ENCODE data around the gene ZNF154. TPM values are rescaled to one million over a fixed set of nuclear protein-coding genes. Genes with fewer than 3 reads are reported as not detected.

Gene ZNF154
- total and polyA plus RNA-seq, 2 donors, result 10.5 to 10.8 TPM

GRCh38 chr19:57667228-57667627 lies 41.8 kb downstream of the ZNF154 start:
- peaks cover 0 to 2% of the 10 kb centered on the region in 2 donors for H3K9me3 ChIP-seq (ENCODE audit: control insufficient read depth in 2 of 2, insufficient read depth in 1 of 2, low read length in 1 of 2)
- no peak for DNase-seq (ENCODE audit: low read depth in 6 of 9, low spot score in 9 of 9)
- no peaks in the 10 kb centered on the region for H3K4me1 ChIP-seq (ENCODE audit: control insufficient read depth in 2 of 2, insufficient read depth in 2 of 2, low read length in 2 of 2)
- H3K36me3 ChIP-seq (ENCODE audit: control insufficient read depth in 2 of 2, insufficient read depth in 2 of 2, low read length in 1 of 2), result no peaks in the 10 kb centered on the region
- H3K27me3 ChIP-seq (ENCODE audit: control insufficient read depth in 2 of 2, insufficient read depth in 1 of 2, low read length in 1 of 2), result peaks cover 16 to 39% of the 10 kb centered on the region in 2 donors
- WGBS, result 89% methylated on average over 1 of the region's 1 CpG
- H3K27ac ChIP-seq (ENCODE audit: low read depth in 1 of 2, low read length in 1 of 2), result no peak overlapping the region
- H3K4me3 ChIP-seq (ENCODE audit: low read length in 2 of 2), result no peak overlapping the region

GRCh38 chr19:57665261-57665806 lies 43.7 kb downstream of the ZNF154 start:
- Histone ChIP-seq H3K27ac (ENCODE audit: low read depth in 1 of 2, low read length in 1 of 2) (no peak overlapping the region), H3K27me3 (ENCODE audit: control insufficient read depth in 2 of 2, insufficient read depth in 1 of 2, low read length in 1 of 2) (peaks cover 16 to 39% of the 10 kb centered on the region in 2 donors), H3K36me3 (ENCODE audit: control insufficient read depth in 2 of 2, insufficient read depth in 2 of 2, low read length in 1 of 2) (no peaks in the 10 kb centered on the region), H3K9me3 (ENCODE audit: control insufficient read depth in 2 of 2, insufficient read depth in 1 of 2, low read length in 1 of 2) (peaks cover 0 to 2% of the 10 kb centered on the region in 2 donors), H3K4me3 (ENCODE audit: low read length in 2 of 2) (no peak overlapping the region), H3K4me1 (ENCODE audit: control insufficient read depth in 2 of 2, insufficient read depth in 2 of 2, low read length in 2 of 2) (no peaks in the 10 kb centered on the region)
- no peak for DNase-seq (ENCODE audit: low read depth in 6 of 9, low spot score in 9 of 9)
- WGBS, result 95% methylated on average over 9 of the region's 9 CpGs

GRCh38 chr19:57664269-57665127 lies 44.5 kb downstream of the ZNF154 start:
- no peaks in the 10 kb centered on the region for H3K4me1 ChIP-seq (ENCODE audit: control insufficient read depth in 2 of 2, insufficient read depth in 2 of 2, low read length in 2 of 2)
- WGBS, result 5% methylated on average over 64 of the region's 64 CpGs
- no peak for DNase-seq (ENCODE audit: low read depth in 6 of 9, low spot score in 9 of 9)
- H3K4me3 ChIP-seq (ENCODE audit: low read length in 2 of 2), result peak overlapping the region in 1 of 2 donors; percentile 36
- H3K36me3 ChIP-seq (ENCODE audit: control insufficient read depth in 2 of 2, insufficient read depth in 2 of 2, low read length in 1 of 2), result no peaks in the 10 kb centered on the region
- peak overlapping the region in 1 of 2 donors; percentile 20 for H3K27ac ChIP-seq (ENCODE audit: low read depth in 1 of 2, low read length in 1 of 2)
- peaks cover 0 to 2% of the 10 kb centered on the region in 2 donors for H3K9me3 ChIP-seq (ENCODE audit: control insufficient read depth in 2 of 2, insufficient read depth in 1 of 2, low read length in 1 of 2)
- peaks cover 16 to 39% of the 10 kb centered on the region in 2 donors for H3K27me3 ChIP-seq (ENCODE audit: control insufficient read depth in 2 of 2, insufficient read depth in 1 of 2, low read length in 1 of 2)

- 96% methylated on average over 1 of the region's 1 CpG for WGBS
- H3K27ac ChIP-seq (ENCODE audit: low read depth in 1 of 2, low read length in 1 of 2), result no peak overlapping the region
- H3K36me3 ChIP-seq (ENCODE audit: control insufficient read depth in 2 of 2, insufficient read depth in 2 of 2, low read length in 1 of 2), result no peaks in the 10 kb centered on the region
- peaks cover 0 to 10% of the 10 kb centered on the region in 2 donors for H3K9me3 ChIP-seq (ENCODE audit: control insufficient read depth in 2 of 2, insufficient read depth in 1 of 2, low read length in 1 of 2)
- no peaks in the 10 kb centered on the region for H3K27me3 ChIP-seq (ENCODE audit: control insufficient read depth in 2 of 2, insufficient read depth in 1 of 2, low read length in 1 of 2)
- H3K4me3 ChIP-seq (ENCODE audit: low read length in 2 of 2), result no peak overlapping the region
- peaks cover 0 to under 1% of the 10 kb centered on the region in 2 donors for H3K4me1 ChIP-seq (ENCODE audit: control insufficient read depth in 2 of 2, insufficient read depth in 2 of 2, low read length in 2 of 2)
- DNase-seq (ENCODE audit: low read depth in 6 of 9, low spot score in 9 of 9), result no peak
Observed at GRCh38 chr19:57656346-57656745, 52.7 kb downstream of the ZNF154 start.

GRCh38 chr19:57655443-57655842 lies 53.6 kb downstream of the ZNF154 start:
- Histone ChIP-seq H3K4me1 (ENCODE audit: control insufficient read depth in 2 of 2, insufficient read depth in 2 of 2, low read length in 2 of 2) (peaks cover 0 to 2% of the 10 kb centered on the region in 2 donors), H3K27ac (ENCODE audit: low read depth in 1 of 2, low read length in 1 of 2) (no peak overlapping the region), H3K36me3 (ENCODE audit: control insufficient read depth in 2 of 2, insufficient read depth in 2 of 2, low read length in 1 of 2) (no peaks in the 10 kb centered on the region), H3K27me3 (ENCODE audit: control insufficient read depth in 2 of 2, insufficient read depth in 1 of 2, low read length in 1 of 2) (no peaks in the 10 kb centered on the region), H3K4me3 (ENCODE audit: low read length in 2 of 2) (no peak overlapping the region), H3K9me3 (ENCODE audit: control insufficient read depth in 2 of 2, insufficient read depth in 1 of 2, low read length in 1 of 2) (peaks cover 0 to 18% of the 10 kb centered on the region in 2 donors)
- WGBS, result 54% methylated on average over 1 of the region's 1 CpG
- DNase-seq (ENCODE audit: low read depth in 6 of 9, low spot score in 9 of 9), result no peak

GRCh38 chr19:57653689-57654088 lies 55.3 kb downstream of the ZNF154 start:
- peaks cover 0 to 18% of the 10 kb centered on the region in 2 donors for H3K9me3 ChIP-seq (ENCODE audit: control insufficient read depth in 2 of 2, insufficient read depth in 1 of 2, low read length in 1 of 2)
- H3K27ac ChIP-seq (ENCODE audit: low read depth in 1 of 2, low read length in 1 of 2), result no peak overlapping the region
- H3K4me1 ChIP-seq (ENCODE audit: control insufficient read depth in 2 of 2, insufficient read depth in 2 of 2, low read length in 2 of 2), result peaks cover 0 to 2% of the 10 kb centered on the region in 2 donors
- DNase-seq (ENCODE audit: low read depth in 6 of 9, low spot score in 9 of 9), result no peak
- no peaks in the 10 kb centered on the region for H3K36me3 ChIP-seq (ENCODE audit: control insufficient read depth in 2 of 2, insufficient read depth in 2 of 2, low read length in 1 of 2)
- H3K4me3 ChIP-seq (ENCODE audit: low read length in 2 of 2), result no peak overlapping the region
- no peaks in the 10 kb centered on the region for H3K27me3 ChIP-seq (ENCODE audit: control insufficient read depth in 2 of 2, insufficient read depth in 1 of 2, low read length in 1 of 2)
- 95% methylated on average over 2 of the region's 2 CpGs for WGBS

GRCh38 chr19:57651654-57651996 lies 57.4 kb downstream of the ZNF154 start:
- Histone ChIP-seq H3K36me3 (ENCODE audit: control insufficient read depth in 2 of 2, insufficient read depth in 2 of 2, low read length in 1 of 2) (no peaks in the 10 kb centered on the region), H3K27ac (ENCODE audit: low read depth in 1 of 2, low read length in 1 of 2) (no peak overlapping the region), H3K4me3 (ENCODE audit: low read length in 2 of 2) (no peak overlapping the region), H3K9me3 (ENCODE audit: control insufficient read depth in 2 of 2, insufficient read depth in 1 of 2, low read length in 1 of 2) (peaks cover 0 to 18% of the 10 kb centered on the region in 2 donors), H3K27me3 (ENCODE audit: control insufficient read depth in 2 of 2, insufficient read depth in 1 of 2, low read length in 1 of 2) (no peaks in the 10 kb centered on the region), H3K4me1 (ENCODE audit: control insufficient read depth in 2 of 2, insufficient read depth in 2 of 2, low read length in 2 of 2) (peaks cover 0 to 2% of the 10 kb centered on the region in 2 donors)
- no peak for DNase-seq (ENCODE audit: low read depth in 6 of 9, low spot score in 9 of 9)
- WGBS, result 71% methylated on average over 6 of the region's 6 CpGs

- no peak overlapping the region for H3K27ac ChIP-seq (ENCODE audit: low read depth in 1 of 2, low read length in 1 of 2)
- no peaks in the 10 kb centered on the region for H3K36me3 ChIP-seq (ENCODE audit: control insufficient read depth in 2 of 2, insufficient read depth in 2 of 2, low read length in 1 of 2)
- DNase-seq (ENCODE audit: low read depth in 6 of 9, low spot score in 9 of 9), result no peak
- H3K4me1 ChIP-seq (ENCODE audit: control insufficient read depth in 2 of 2, insufficient read depth in 2 of 2, low read length in 2 of 2), result peaks cover 0 to 2% of the 10 kb centered on the region in 2 donors
- H3K27me3 ChIP-seq (ENCODE audit: control insufficient read depth in 2 of 2, insufficient read depth in 1 of 2, low read length in 1 of 2), result no peaks in the 10 kb centered on the region
- peaks cover 0 to 15% of the 10 kb centered on the region in 2 donors for H3K9me3 ChIP-seq (ENCODE audit: control insufficient read depth in 2 of 2, insufficient read depth in 1 of 2, low read length in 1 of 2)
- no peak overlapping the region for H3K4me3 ChIP-seq (ENCODE audit: low read length in 2 of 2)
- WGBS, result 80% methylated on average over 6 of the region's 6 CpGs
Observed at GRCh38 chr19:57648331-57649003, 60.5 kb downstream of the ZNF154 start.

Measured in thymus (tissue), 11 donors.